Fibroblast of lung (primary cell): ENCODE measurements around the gene ESRP2. TPM values are rescaled to one million over a fixed set of nuclear protein-coding genes. Genes with fewer than 3 reads are reported as not detected.

Source experiments
- DNase-seq, 2 donors: peaks; one replicate each; pipeline versions ENCODE4 v3.0.0 to v3.0.0-alpha.2; 2010; ENCODE audit warnings: low read depth in 2 of 2
- H2AFZ ChIP-seq: 2 replicates; pipeline ENCODE4 v1.5.1; 2012; ENCODE audit warnings: low read length, control low read depth, inconsistent platforms
- H3K27ac ChIP-seq: 2 replicates; pipeline ENCODE4 v1.5.1; 2011; ENCODE audit warnings: low read length, control low read depth; ENCODE audit not compliant: insufficient read depth
- H3K27me3 ChIP-seq: 2 replicates; pipeline ENCODE4 v1.5.1; 2011; ENCODE audit warnings: mild to moderate bottlenecking, low read length; ENCODE audit not compliant: control insufficient read depth, insufficient read depth
- H3K36me3 ChIP-seq: 2 replicates; pipeline ENCODE4 v1.5.1; 2011; ENCODE audit warnings: low read length; ENCODE audit not compliant: control insufficient read depth, insufficient read depth
- H3K4me1 ChIP-seq: 2 replicates; pipeline ENCODE4 v1.5.1; 2011; ENCODE audit warnings: low read length; ENCODE audit not compliant: control insufficient read depth, insufficient read depth; ENCODE audit errors: extremely low read depth
- H3K4me2 ChIP-seq: 2 replicates; pipeline ENCODE4 v1.5.1; 2011; ENCODE audit warnings: low read length, control low read depth; ENCODE audit not compliant: insufficient read depth; ENCODE audit errors: extremely low read depth
- H3K4me3 ChIP-seq, 4 experiments: fragments of 200-600 bp in 1 of 4; sonication (generic) in 1 of 4; replicated peaks in 1 of 4; 2 replicates each; pipeline ENCODE4 v1.5.1; 2011 to 2016; ENCODE audit warnings: low read length in 4 of 4, low read depth in 3 of 4, mild to moderate bottlenecking in 3 of 4, control low read depth in 2 of 4, inconsistent platforms in 1 of 4, mixed read lengths in 1 of 4; ENCODE audit not compliant: insufficient read depth in 1 of 4; ENCODE audit errors: control extremely low read depth in 1 of 4
- H3K79me2 ChIP-seq: 2 replicates; pipeline ENCODE4 v1.5.1; 2012; ENCODE audit warnings: mild to moderate bottlenecking, low read length, inconsistent platforms; ENCODE audit not compliant: control insufficient read depth, insufficient read depth
- H3K9ac ChIP-seq: 2 replicates; pipeline ENCODE4 v1.5.1; 2011; ENCODE audit warnings: mild to moderate bottlenecking, low read length, control low read depth; ENCODE audit not compliant: insufficient read depth
- H3K9me3 ChIP-seq: 2 replicates; pipeline ENCODE4 v1.5.1; 2012; ENCODE audit warnings: low read depth, low read length; ENCODE audit not compliant: control insufficient read depth, insufficient read depth
- H4K20me1 ChIP-seq: 2 replicates; pipeline ENCODE4 v1.5.1; 2011; ENCODE audit warnings: low read length; ENCODE audit not compliant: control insufficient read depth, insufficient read depth; ENCODE audit errors: extremely low read depth
- EZH2 ChIP-seq: IDR thresholded peaks from 2 replicates; pipeline ENCODE4 v1.5.1; 2012; ENCODE audit warnings: low read length, control low read depth, mild to moderate bottlenecking; ENCODE audit errors: missing control alignments
- polyA plus RNA-seq, 2 donors: library from polyadenylated mRNA; depleted of rRNA in 1 of 2; stranded (reverse) in 1 of 2; unstranded in 1 of 2; fragments of >200 nt; gene quantifications; 2 replicates each; pipeline ENCODE4 v1.2.1, GENCODE V29; 2011 to 2012; ENCODE audit warnings: missing spikeins in 1 of 2
- total RNA-seq: library from RNA; depleted of rRNA; stranded (reverse); fragments of >200 nt; gene quantifications from 2 replicates; pipeline ENCODE4 v1.2.1, GENCODE V29; 2014
- TF ChIP-seq, protein P1 (sequence below), 2 donors: IDR thresholded peaks in 1 of 2; conservative IDR thresholded peaks in 1 of 2; 1 replicate in 1 of 2; 2 replicates in 1 of 2; pipeline ENCODE4 v1.5.1; 2011 to 2012; ENCODE audit warnings: low read length in 2 of 2, control low read depth in 1 of 2, inconsistent platforms in 1 of 2, low read depth in 1 of 2, mild to moderate bottlenecking in 1 of 2

ESRP2 gene
- total and polyA plus RNA-seq, 2 donors (not counting 1 experiment from before 2014, with no cell fraction given), result 0.08 to 0.17 TPM

DNA sequence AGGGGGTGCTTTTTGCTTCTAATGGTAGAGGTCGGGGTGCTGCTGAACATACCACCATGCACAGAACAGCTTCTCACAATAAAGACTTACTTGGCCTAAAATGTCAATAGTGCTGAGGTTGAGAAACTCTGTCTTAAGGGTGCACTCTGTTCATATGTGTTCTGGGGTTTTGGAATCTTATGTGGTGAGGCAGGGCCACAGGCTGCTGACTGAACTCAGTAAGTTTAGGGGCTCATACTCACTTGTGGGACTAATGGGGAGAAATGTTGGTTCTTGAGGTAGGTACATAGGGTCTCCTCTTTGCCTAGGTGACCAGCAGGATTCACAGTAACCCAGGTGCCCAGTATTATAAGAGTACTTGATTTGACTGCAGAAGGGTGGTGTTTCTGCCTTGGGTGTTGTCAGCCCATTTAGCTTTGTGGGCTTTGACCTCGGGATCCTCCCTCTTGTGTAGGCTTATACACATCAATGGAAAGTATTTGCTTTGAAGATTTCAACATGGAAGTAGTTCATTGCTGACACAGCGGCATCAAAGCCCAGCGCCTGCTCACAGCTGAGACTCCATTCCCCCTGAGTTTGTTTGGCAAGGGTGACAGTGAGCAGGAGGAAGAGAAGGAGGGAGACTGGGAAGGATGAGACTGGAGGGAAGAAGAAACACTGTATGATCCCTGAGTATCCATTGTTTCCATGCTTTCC, 45.6 kb upstream of the ESRP2 start:
- Histone ChIP-seq H3K27me3 (no peaks in the 10 kb centered on the region), H3K27ac (no peak overlapping the region), H3K79me2 (peaks cover 5% of the 10 kb centered on the region), H3K4me2 (no peak overlapping the region), H3K9ac (no peak overlapping the region), H3K4me3 (no peak overlapping the region), H3K4me1 (no peaks in the 10 kb centered on the region), H3K9me3 (no peaks in the 10 kb centered on the region), H2AFZ (no peak overlapping the region), H4K20me1 (no peaks in the 10 kb centered on the region), H3K36me3 (peaks cover 2% of the 10 kb centered on the region)
- no peak for DNase-seq
- TF ChIP-seq, protein P1, sequence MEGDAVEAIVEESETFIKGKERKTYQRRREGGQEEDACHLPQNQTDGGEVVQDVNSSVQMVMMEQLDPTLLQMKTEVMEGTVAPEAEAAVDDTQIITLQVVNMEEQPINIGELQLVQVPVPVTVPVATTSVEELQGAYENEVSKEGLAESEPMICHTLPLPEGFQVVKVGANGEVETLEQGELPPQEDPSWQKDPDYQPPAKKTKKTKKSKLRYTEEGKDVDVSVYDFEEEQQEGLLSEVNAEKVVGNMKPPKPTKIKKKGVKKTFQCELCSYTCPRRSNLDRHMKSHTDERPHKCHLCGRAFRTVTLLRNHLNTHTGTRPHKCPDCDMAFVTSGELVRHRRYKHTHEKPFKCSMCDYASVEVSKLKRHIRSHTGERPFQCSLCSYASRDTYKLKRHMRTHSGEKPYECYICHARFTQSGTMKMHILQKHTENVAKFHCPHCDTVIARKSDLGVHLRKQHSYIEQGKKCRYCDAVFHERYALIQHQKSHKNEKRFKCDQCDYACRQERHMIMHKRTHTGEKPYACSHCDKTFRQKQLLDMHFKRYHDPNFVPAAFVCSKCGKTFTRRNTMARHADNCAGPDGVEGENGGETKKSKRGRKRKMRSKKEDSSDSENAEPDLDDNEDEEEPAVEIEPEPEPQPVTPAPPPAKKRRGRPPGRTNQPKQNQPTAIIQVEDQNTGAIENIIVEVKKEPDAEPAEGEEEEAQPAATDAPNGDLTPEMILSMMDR (conservative IDR thresholded peaks at IDR 0.05 in 1 of 2, IDR thresholded peaks at IDR 0.05 in 1 of 2; ENCODE audit: low read depth in 1 of 2, low read length in 2 of 2), result no peak
- TF ChIP-seq EZH2, result no peak

DNA sequence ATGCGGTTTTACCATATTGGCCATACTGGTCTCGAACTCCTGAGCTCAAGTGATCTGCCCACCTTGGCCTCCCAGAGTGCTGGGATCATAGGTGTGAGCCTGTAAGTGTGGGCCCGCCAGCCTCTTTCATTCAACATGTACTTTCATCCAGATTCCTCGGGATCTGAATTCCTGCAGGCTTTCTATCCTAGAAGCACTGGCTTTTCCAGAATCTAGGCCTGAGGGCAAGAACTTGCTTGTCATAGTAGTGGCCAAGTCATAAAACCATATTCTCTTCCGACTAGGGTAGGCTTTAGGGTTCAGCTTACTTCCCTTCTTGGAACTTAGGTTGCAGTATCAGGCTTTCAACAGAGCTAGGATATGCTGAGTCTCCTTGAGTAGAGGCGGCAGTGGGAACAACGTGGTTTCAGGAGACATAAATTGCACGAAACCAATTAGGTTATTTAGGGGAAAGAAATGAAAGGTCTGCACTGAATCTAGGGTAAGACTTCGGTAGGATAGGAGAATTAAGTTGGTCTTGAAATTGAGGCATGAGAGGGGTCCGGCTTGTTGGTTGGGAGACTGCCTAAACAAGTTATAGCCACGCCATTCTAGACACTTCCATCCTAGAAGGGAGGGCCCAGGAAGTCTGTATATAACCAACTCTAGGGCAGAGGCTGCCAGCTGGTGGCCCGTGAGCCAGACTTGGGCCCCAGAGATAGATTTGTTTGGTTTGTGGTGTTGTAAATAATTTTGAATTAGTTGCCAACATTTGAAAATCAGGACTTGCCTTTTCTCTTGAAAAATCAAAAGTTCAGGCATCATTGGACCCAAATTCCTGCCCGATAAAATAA, 44.0 kb upstream of the ESRP2 start:
- Histone ChIP-seq H3K36me3 (no peaks in the 10 kb centered on the region), H3K79me2 (no peaks in the 10 kb centered on the region), H4K20me1 (no peaks in the 10 kb centered on the region)

DNA sequence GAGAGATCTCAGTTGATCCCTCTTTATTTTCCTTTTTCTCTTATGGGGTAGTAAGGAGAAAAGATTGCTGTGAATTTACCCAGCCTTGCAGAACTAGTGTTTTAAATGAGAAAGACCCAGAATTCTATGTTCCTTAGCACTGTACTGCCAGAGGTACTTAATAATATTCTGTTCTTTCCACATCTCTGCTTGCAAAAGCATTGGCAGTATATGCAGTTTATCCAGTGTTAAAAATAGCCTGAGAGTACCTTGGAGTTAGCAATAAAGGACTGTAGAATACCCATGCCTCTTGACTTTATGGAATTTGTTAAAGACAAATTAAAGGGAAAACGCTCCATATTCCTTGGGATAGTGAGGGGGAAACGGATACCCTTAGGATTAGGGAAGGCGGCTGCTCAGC, 40.3 kb upstream of the ESRP2 start:
- no peak overlapping the region for H3K27ac ChIP-seq
- TF ChIP-seq EZH2, result no peak
- TF ChIP-seq, protein P1 (conservative IDR thresholded peaks at IDR 0.05 in 1 of 2, IDR thresholded peaks at IDR 0.05 in 1 of 2; ENCODE audit: low read depth in 1 of 2, low read length in 2 of 2), result no peak
- no peaks in the 10 kb centered on the region for H3K4me1 ChIP-seq
- H4K20me1 ChIP-seq, result no peaks in the 10 kb centered on the region
- H3K27me3 ChIP-seq, result no peaks in the 10 kb centered on the region
- H3K4me3 ChIP-seq, result no peak overlapping the region
- no peak for DNase-seq
- H2AFZ ChIP-seq, result no peak overlapping the region
- H3K79me2 ChIP-seq, result peaks cover 16% of the 10 kb centered on the region
- peaks cover 5% of the 10 kb centered on the region for H3K36me3 ChIP-seq
- no peak overlapping the region for H3K9ac ChIP-seq
- no peaks in the 10 kb centered on the region for H3K9me3 ChIP-seq
- no peak overlapping the region for H3K4me2 ChIP-seq

More for the DNA sequence above, 44.0 kb upstream of the ESRP2 start:
- H3K27ac ChIP-seq, result no peak overlapping the region
- no peak overlapping the region for H3K4me2 ChIP-seq
- no peak overlapping the region for H3K4me3 ChIP-seq
- H3K4me1 ChIP-seq, result no peaks in the 10 kb centered on the region
- TF ChIP-seq, protein P1 (conservative IDR thresholded peaks at IDR 0.05 in 1 of 2, IDR thresholded peaks at IDR 0.05 in 1 of 2; ENCODE audit: low read depth in 1 of 2, low read length in 2 of 2), result no peak
- no peak for TF ChIP-seq EZH2
- H3K9me3 ChIP-seq, result no peaks in the 10 kb centered on the region
- no peak for DNase-seq
- H3K9ac ChIP-seq, result no peak overlapping the region
- no peaks in the 10 kb centered on the region for H3K27me3 ChIP-seq
- H2AFZ ChIP-seq, result no peak overlapping the region
